Measurements from ENCODE around the gene CEBPB.

The CEBPB gene

DNA sequence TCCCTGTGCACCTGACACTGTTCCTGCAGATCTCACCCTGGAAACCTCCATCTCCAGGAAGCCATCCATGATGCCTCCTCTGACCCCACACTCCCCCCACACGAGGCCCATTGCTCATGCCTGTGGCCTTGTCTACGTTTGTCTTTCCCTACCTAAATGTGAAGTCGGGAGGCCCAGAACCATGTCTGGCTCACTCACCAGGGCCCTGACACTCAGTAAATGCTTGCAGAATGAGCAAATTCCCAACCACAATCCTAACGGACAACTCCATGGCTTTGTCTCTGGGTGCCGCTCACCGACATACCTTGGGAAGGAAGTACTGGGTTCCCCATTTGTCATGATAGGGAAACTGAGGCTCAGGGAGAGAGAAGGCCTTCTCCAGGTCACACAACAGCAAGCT is 44.4 kb upstream of the CEBPB start:
- no peak for DNase-seq (ENCODE audit: low spot score)

DNA sequence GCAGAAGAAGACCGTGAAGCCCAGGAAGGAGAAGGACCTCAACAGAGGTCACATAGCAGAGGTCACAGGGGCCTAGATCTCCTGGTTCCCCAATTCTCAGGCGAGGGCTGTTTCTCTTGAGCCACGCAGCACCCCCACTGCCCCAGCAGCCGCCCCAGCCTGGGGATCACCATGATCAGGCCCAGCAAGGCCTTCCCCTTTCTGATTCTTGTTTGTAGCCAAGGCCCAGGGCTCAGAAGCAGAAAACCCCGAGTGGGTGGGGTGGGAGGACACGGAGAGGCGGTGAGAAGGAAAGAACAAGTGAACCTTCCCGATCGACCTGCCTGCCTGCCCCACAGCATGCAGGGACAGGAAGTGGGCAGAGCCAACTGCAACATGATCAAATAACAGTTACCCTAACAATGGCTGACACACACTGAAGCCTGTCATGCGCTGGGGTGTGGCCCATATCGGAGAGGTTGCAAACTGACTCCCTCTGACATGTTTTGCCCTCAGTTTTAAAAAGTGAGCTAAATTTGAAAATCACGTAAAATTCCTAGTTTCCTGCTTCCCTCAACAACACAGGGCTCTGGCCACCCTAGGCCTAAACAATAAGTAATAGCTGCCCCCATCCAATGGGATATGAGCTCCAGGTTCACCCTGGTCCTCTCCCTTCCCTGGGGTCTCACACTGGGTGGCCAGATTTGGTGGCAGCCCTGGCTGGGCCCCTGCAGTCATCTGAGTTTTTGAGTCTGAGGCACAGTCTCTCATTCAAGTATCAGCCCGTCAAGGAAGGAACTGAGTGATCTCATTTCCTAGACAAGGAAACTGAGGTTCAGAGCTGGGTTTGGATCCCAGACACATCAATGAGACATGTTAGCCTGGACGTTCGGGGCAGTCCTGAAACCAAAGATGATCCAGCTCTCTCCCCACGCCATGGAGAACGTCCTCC is 43.6 kb upstream of the CEBPB start:
- DNase-seq (ENCODE audit: low spot score) = peak; percentile 71

More for the DNA sequence above, 44.4 kb upstream of the CEBPB start:
- TF ChIP-seq, protein P1, sequence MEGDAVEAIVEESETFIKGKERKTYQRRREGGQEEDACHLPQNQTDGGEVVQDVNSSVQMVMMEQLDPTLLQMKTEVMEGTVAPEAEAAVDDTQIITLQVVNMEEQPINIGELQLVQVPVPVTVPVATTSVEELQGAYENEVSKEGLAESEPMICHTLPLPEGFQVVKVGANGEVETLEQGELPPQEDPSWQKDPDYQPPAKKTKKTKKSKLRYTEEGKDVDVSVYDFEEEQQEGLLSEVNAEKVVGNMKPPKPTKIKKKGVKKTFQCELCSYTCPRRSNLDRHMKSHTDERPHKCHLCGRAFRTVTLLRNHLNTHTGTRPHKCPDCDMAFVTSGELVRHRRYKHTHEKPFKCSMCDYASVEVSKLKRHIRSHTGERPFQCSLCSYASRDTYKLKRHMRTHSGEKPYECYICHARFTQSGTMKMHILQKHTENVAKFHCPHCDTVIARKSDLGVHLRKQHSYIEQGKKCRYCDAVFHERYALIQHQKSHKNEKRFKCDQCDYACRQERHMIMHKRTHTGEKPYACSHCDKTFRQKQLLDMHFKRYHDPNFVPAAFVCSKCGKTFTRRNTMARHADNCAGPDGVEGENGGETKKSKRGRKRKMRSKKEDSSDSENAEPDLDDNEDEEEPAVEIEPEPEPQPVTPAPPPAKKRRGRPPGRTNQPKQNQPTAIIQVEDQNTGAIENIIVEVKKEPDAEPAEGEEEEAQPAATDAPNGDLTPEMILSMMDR (IDR thresholded peaks at IDR 0.05; ENCODE audit: extremely low read depth, missing control alignments) = no peak

DNA sequence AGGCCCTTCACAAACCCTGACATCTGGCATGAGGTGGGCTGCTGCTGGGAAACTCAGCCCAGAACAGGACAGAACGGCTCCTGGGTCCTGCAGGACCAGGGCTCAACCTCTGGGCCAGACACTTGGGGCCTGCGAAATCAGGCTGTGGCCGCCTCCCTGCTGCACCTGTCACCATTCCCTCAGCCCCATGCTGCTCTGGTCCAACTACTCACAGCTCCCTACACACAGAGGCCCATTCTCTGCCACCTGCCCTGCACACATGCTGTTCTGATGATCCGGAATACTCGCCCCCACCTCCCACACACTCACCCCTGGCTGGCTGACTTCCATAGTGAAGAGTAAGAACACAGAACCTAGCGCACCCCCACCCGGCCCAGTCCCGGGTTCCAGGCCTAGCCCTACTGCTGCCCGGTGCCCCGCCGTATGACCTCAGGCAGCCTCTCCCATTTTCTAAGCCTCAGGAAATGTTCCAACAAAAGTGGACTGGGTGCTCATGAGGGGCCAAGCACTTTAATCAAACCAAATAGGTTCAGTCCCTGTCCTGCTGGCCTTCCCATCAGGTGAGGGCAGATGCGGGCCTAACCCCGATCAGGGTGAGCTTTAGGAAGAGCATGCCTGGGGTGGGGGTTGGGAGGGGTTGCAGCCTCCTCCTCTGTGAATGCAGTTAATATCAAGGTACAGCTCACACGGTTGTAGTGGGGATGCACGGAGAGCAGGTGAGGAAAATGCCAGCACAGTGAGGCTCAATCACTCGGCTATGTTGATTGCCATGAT is 41.0 kb upstream of the CEBPB start:
- TF ChIP-seq, protein P1 (IDR thresholded peaks at IDR 0.05; ENCODE audit: extremely low read depth, missing control alignments) = no peak
- DNase-seq (ENCODE audit: low spot score) = no peak

More for the DNA sequence above, 43.6 kb upstream of the CEBPB start:
- TF ChIP-seq, protein P1 (IDR thresholded peaks at IDR 0.05; ENCODE audit: extremely low read depth, missing control alignments) = no peak

DNA sequence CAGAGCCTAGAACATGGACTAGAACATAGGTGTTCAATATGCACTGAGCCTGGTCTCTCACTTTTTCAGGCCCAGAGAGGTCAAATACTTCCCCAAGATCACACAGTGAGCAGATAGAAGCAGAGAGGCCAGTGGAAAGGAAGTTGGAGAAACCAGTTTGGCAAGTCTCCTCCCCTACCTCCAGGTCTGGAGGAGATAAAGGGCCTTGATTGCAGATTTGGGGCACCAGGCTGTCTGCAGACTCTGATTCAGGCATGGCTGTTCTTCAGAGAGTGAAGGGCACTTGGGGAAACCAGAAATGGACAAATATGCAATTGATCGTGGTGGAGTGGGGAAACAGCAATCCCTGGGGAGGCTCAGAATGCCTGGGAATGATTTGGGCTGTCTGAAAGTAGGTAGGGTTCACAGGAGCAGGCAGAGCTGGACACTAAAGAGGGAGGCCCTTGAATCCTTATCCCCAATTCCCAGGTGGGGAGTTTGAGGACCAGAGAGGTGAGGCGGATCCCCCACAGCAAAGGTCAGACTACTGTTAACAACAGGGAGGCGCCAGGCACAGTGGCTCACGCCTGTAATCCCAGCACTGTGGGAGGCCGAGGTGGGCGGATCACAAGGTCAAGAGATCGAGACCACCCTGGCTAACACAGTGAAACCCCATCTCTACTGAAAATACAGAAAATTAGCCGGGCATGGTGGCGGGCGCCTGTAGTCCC is 39.4 kb upstream of the CEBPB start:
- DNase-seq (ENCODE audit: low spot score) = no peak
- TF ChIP-seq, protein P1 (IDR thresholded peaks at IDR 0.05; ENCODE audit: extremely low read depth, missing control alignments) = no peak

DNA sequence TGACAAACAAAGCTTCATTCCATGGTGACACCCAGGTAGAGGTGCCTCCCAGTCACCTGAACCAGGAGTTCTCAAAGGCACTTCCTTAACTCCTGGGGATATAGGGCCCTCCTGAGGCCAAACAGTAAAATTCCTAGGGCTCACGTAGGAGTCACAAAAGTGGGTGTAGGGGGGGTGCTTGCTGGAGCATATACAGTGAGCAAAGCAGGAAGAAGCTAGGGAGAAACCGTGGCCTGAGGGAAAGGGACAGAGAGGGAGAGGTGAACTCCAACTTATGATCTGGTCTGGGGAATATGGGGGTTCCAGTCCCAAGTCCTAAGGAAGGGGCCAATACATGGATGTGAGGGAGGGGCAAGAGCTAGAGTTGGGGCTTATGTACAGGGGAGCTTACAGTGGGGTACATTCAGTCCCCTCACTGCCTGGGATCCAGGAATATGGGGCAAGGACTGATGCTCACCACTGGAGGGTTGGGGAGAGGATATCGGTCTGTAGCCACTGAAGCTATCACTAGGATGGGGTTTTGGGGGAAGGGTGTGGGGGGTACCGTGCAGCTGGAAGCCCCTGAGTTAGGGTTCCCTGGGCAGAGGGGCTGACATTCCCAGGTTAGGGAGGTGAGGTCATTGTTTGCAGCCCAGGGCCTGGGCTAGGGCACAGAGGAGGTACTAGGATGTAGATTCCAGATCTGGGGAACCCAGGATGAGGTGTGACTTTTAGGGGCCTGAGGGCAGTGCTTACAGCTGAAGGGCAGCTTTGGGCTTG is 38.1 kb upstream of the CEBPB start:
- DNase-seq (ENCODE audit: low spot score) = peak; percentile 32
- TF ChIP-seq, protein P1 (IDR thresholded peaks at IDR 0.05; ENCODE audit: extremely low read depth, missing control alignments) = no peak

DNA sequence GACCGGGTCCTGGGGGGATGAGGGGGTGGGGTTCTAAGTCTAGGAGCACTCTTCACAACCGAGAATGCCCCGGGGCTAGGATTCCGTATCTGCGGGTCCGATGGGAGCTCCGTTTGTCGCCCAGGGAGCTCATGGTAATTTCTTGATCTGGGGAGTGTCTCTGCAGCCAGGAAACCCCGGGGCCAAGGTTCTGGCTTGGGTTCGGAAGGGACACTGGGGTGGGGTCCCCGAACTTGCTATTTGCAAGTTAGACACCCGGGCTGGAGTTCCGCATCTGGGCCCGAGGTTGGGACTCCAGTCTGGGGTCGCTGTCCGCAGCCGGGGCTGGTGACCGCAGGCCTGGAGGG is 37.5 kb upstream of the CEBPB start:
- TF ChIP-seq, protein P1 (IDR thresholded peaks at IDR 0.05; ENCODE audit: extremely low read depth, missing control alignments) = no peak
- DNase-seq (ENCODE audit: low spot score) = peak; percentile 54
